ENCODE data around the gene HUNK. TPM values are rescaled to one million over a fixed set of nuclear protein-coding genes. Genes with fewer than 3 reads are reported as not detected.

HUNK gene
- total RNA-seq, 1 donor from 2014 or later, result 0.77 TPM

DNA sequence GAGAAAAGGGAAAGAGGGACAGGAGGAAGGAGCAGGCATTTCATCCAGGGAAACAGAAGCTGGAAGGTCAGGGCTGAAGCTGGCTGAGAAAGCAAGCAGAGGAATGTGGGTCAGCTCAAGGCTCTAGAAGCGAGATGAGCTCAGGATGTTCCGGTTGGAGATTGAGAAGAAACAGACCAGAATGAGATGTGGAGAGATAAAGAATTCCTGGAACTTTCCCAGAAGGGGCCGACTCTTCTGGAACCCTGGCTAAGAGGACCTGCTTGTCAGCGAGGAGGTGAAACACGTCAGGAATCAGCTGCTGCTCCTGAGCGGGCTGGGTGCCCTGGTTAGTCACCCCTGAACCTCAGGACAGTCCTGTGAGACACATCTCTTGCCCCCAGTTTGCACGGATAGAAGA lies 75.9 kb downstream of the HUNK start:
- H3K27ac Mint-ChIP-seq (ENCODE audit: unreplicated experiment), result no peak overlapping the region
- no peaks in the 10 kb centered on the region for H3K36me3 Mint-ChIP-seq (ENCODE audit: low read depth, unreplicated experiment)
- H3K27me3 ChIP-seq (ENCODE audit: insufficient read depth, low read length), result no peaks in the 10 kb centered on the region
- H2AFZ ChIP-seq (ENCODE audit: low read depth, low read length), result no peak overlapping the region
- peaks cover 11% of the 10 kb centered on the region for H3K4me1 Mint-ChIP-seq (ENCODE audit: low read depth, unreplicated experiment)
- FAIRE-seq, result no peak
- DNase-seq (ENCODE audit: low read depth), result no peak
- H3K9ac ChIP-seq (ENCODE audit: low read length), result no peak overlapping the region
- no peaks in the 10 kb centered on the region for H4K20me1 ChIP-seq (ENCODE audit: insufficient read depth, low read length)
- no peak overlapping the region for H3K4me2 ChIP-seq (ENCODE audit: low read length)
- no peak overlapping the region for H3K27ac ChIP-seq (ENCODE audit: low read depth, low read length)
- H3K27me3 Mint-ChIP-seq (ENCODE audit: low read depth, unreplicated experiment), result peaks cover 6% of the 10 kb centered on the region
- H3K4me3 Mint-ChIP-seq (ENCODE audit: unreplicated experiment), result no peak overlapping the region
- no peaks in the 10 kb centered on the region for H3K36me3 ChIP-seq (ENCODE audit: insufficient read depth, low read length)
- no peaks in the 10 kb centered on the region for H3K9me3 Mint-ChIP-seq (ENCODE audit: unreplicated experiment)
- no peaks in the 10 kb centered on the region for H3K79me2 ChIP-seq (ENCODE audit: insufficient read depth, low read length)
- no peaks in the 10 kb centered on the region for H3K9me3 ChIP-seq (ENCODE audit: insufficient read depth, low read depth, low read length)
- TF ChIP-seq, protein P1, sequence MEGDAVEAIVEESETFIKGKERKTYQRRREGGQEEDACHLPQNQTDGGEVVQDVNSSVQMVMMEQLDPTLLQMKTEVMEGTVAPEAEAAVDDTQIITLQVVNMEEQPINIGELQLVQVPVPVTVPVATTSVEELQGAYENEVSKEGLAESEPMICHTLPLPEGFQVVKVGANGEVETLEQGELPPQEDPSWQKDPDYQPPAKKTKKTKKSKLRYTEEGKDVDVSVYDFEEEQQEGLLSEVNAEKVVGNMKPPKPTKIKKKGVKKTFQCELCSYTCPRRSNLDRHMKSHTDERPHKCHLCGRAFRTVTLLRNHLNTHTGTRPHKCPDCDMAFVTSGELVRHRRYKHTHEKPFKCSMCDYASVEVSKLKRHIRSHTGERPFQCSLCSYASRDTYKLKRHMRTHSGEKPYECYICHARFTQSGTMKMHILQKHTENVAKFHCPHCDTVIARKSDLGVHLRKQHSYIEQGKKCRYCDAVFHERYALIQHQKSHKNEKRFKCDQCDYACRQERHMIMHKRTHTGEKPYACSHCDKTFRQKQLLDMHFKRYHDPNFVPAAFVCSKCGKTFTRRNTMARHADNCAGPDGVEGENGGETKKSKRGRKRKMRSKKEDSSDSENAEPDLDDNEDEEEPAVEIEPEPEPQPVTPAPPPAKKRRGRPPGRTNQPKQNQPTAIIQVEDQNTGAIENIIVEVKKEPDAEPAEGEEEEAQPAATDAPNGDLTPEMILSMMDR (IDR thresholded peaks at IDR 0.05; ENCODE audit: insufficient read depth, low read depth, low read length), result no peak
- no peak for TF ChIP-seq EZH2 (IDR thresholded peaks at IDR 0.05; ENCODE audit: insufficient read depth, low read length)
- peaks cover 3% of the 10 kb centered on the region for H3K4me1 ChIP-seq (ENCODE audit: insufficient read depth, low read length)
- H3K4me3 ChIP-seq (ENCODE audit: insufficient read depth, low read depth, low read length), result no peak overlapping the region

DNA sequence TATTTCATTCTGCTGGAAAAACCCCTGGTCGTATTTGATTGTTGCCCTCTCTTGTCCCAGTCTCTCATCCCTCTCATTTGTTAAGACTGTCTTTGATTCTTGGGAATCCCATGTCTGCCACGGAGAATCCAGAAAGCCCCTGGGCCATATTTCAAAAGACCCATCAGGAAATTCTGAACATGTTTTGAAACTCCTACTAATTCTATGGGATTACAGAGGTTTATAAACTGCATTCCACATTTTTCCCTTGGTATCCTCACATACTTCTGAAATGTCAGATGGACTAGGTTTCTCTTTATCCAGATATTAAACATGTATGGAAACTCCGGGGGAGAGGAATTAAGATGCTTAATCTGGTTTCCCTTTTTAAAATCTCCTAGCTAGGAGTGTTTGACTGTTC lies 80.0 kb downstream of the HUNK start:
- Mint-ChIP-seq H3K27ac (ENCODE audit: unreplicated experiment) (no peak overlapping the region), H3K9me3 (ENCODE audit: unreplicated experiment) (no peaks in the 10 kb centered on the region), H3K27me3 (ENCODE audit: low read depth, unreplicated experiment) (peaks cover 10% of the 10 kb centered on the region), H3K36me3 (ENCODE audit: low read depth, unreplicated experiment) (no peaks in the 10 kb centered on the region), H3K4me1 (ENCODE audit: low read depth, unreplicated experiment) (no peaks in the 10 kb centered on the region), H3K4me3 (ENCODE audit: unreplicated experiment) (no peak overlapping the region)
- Histone ChIP-seq H4K20me1 (ENCODE audit: insufficient read depth, low read length) (no peaks in the 10 kb centered on the region), H3K27me3 (ENCODE audit: insufficient read depth, low read length) (no peaks in the 10 kb centered on the region), H3K4me2 (ENCODE audit: low read length) (no peak overlapping the region), H3K9me3 (ENCODE audit: insufficient read depth, low read depth, low read length) (no peaks in the 10 kb centered on the region), H2AFZ (ENCODE audit: low read depth, low read length) (no peak overlapping the region), H3K9ac (ENCODE audit: low read length) (no peak overlapping the region), H3K4me3 (ENCODE audit: insufficient read depth, low read depth, low read length) (no peak overlapping the region), H3K27ac (ENCODE audit: low read depth, low read length) (no peak overlapping the region), H3K4me1 (ENCODE audit: insufficient read depth, low read length) (no peaks in the 10 kb centered on the region), H3K36me3 (ENCODE audit: insufficient read depth, low read length) (no peaks in the 10 kb centered on the region), H3K79me2 (ENCODE audit: insufficient read depth, low read length) (no peaks in the 10 kb centered on the region)
- no peak for DNase-seq (ENCODE audit: low read depth)
- no peak for FAIRE-seq
- TF ChIP-seq, protein P1 (IDR thresholded peaks at IDR 0.05; ENCODE audit: insufficient read depth, low read depth, low read length), result no peak
- TF ChIP-seq EZH2 (IDR thresholded peaks at IDR 0.05; ENCODE audit: insufficient read depth, low read length), result no peak

DNA sequence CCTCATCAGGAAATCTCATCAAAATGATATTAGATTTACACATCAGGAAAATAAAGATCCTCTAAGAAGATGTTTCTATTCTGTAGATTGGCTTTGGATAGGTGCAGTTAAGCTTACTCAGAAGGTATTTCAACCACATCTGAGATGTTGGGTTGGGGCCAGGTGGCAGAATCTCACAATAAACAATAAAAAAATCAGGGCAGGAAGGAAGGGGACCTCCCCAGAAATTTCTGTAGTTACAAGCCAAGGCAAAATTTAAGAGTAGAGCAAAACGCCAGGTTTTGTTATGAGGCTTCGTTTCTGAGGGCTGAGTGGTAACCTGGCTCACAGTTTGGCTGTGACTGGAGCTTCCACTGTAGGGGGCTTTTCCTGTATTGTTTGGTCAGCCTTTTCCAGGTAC lies 84.8 kb downstream of the HUNK start:
- H3K4me3 ChIP-seq (ENCODE audit: insufficient read depth, low read depth, low read length), result no peak overlapping the region
- DNase-seq (ENCODE audit: low read depth) (no peak), FAIRE-seq (no peak)
- no peak for TF ChIP-seq EZH2 (IDR thresholded peaks at IDR 0.05; ENCODE audit: insufficient read depth, low read length)
- TF ChIP-seq, protein P1 (IDR thresholded peaks at IDR 0.05; ENCODE audit: insufficient read depth, low read depth, low read length), result no peak
- no peaks in the 10 kb centered on the region for H4K20me1 ChIP-seq (ENCODE audit: insufficient read depth, low read length)
- H3K27ac ChIP-seq (ENCODE audit: low read depth, low read length), result no peak overlapping the region
- H3K4me1 Mint-ChIP-seq (ENCODE audit: low read depth, unreplicated experiment), result no peaks in the 10 kb centered on the region
- peaks cover 2% of the 10 kb centered on the region for H3K9me3 Mint-ChIP-seq (ENCODE audit: unreplicated experiment)
- no peaks in the 10 kb centered on the region for H3K36me3 Mint-ChIP-seq (ENCODE audit: low read depth, unreplicated experiment)
- no peak overlapping the region for H2AFZ ChIP-seq (ENCODE audit: low read depth, low read length)
- H3K4me1 ChIP-seq (ENCODE audit: insufficient read depth, low read length), result no peaks in the 10 kb centered on the region
- H3K27me3 ChIP-seq (ENCODE audit: insufficient read depth, low read length), result no peaks in the 10 kb centered on the region
- no peak overlapping the region for H3K4me3 Mint-ChIP-seq (ENCODE audit: unreplicated experiment)
- H3K9me3 ChIP-seq (ENCODE audit: insufficient read depth, low read depth, low read length), result no peaks in the 10 kb centered on the region
- no peak overlapping the region for H3K9ac ChIP-seq (ENCODE audit: low read length)
- H3K36me3 ChIP-seq (ENCODE audit: insufficient read depth, low read length), result no peaks in the 10 kb centered on the region
- H3K79me2 ChIP-seq (ENCODE audit: insufficient read depth, low read length), result no peaks in the 10 kb centered on the region
- no peak overlapping the region for H3K4me2 ChIP-seq (ENCODE audit: low read length)
- H3K27me3 Mint-ChIP-seq (ENCODE audit: low read depth, unreplicated experiment), result peaks cover 5% of the 10 kb centered on the region
- no peak overlapping the region for H3K27ac Mint-ChIP-seq (ENCODE audit: unreplicated experiment)

Data from astrocyte (in vitro differentiated cells and primary cell).